ENCODE results near the gene BCCIP. TPM values are rescaled to one million over a fixed set of nuclear protein-coding genes. Genes with fewer than 3 reads are reported as not detected.
A peak's percentile ranks its signal among the peaks of the same experiment; 100 is the strongest.

BCCIP gene
- total and polyA plus RNA-seq, 9 donors, result 42.5 to 67.2 (median 61.8) TPM

DNA sequence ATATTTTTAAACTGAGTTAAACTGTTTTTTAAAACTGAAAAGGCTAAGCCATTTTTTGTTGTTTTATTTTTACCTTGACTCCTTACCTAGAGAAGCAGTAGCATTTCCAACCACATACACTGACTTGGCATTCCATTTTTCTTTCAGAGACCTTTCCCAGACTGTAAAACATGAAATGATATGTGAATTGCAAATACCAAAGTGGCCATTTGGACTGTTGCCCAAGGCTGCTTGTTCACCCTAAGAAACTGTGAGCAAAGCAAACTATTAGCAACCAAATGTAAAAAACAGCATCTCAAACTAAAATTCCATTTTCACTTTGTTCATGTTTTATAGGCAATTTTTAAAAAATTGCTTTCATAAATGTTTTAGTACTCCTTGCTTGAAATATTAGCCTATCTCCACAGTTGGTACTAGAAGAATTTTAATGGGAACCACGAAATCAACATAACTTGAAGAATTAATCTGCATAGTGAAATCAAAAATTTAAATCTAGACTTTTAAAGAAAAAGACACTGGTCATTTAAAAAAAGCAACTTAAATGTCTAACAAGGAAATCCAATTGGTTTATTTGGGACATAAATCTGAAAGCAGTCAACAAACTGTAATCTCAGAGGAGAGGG is 11.1 kb upstream of the BCCIP start:
- no peaks in the 10 kb centered on the region for H3K27me3 ChIP-seq (ENCODE audit: control insufficient read depth, insufficient read depth, low read length)
- H3K9me3 ChIP-seq (replicated peaks; ENCODE audit: control insufficient read depth, low read depth, low read length), result no peaks in the 10 kb centered on the region
- H3K4me3 ChIP-seq (ENCODE audit: low read length), result no peak overlapping the region
- peaks cover 50% of the 10 kb centered on the region for H3K36me3 ChIP-seq (ENCODE audit: control insufficient read depth, insufficient read depth, low read length)
- H3K27ac ChIP-seq (ENCODE audit: low read length), result no peak overlapping the region
- no CpG with 5 or more reads among the region's 1 CpG for WGBS (ENCODE audit: insufficient coverage)
- DNase-seq, result peak; percentile 11
- H3K4me1 ChIP-seq (ENCODE audit: control insufficient read depth, insufficient read depth, low read length), result peaks cover 11% of the 10 kb centered on the region

DNA sequence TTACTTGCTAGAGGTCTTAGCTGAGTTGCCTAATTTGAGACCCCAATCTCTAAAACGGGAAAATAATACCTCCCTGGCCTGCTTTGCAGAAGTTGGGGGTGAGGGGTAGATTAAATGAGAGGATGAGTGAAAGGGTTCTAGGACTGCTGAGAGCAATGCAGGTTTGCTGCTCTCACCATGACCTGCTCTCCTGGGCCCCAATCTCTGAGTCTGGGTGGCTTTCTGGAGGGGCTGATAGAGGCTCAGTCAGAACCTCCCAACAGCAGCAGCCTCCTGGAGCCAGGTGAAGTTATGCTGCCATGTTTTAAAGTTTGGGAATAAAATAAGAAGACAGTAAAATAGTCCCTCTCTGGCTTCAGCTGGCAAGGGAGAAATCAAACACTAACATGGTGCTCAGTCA is 7.6 kb upstream of the BCCIP start:
- no CpG with 5 or more reads among the region's 1 CpG for WGBS (ENCODE audit: insufficient coverage)
- no peak overlapping the region for H3K27ac ChIP-seq (ENCODE audit: low read length)
- no peak overlapping the region for H3K4me3 ChIP-seq (ENCODE audit: low read length)
- no peaks in the 10 kb centered on the region for H3K9me3 ChIP-seq (replicated peaks; ENCODE audit: control insufficient read depth, low read depth, low read length)
- H3K4me1 ChIP-seq (ENCODE audit: control insufficient read depth, insufficient read depth, low read length), result peaks cover 11% of the 10 kb centered on the region
- peaks cover 29% of the 10 kb centered on the region for H3K36me3 ChIP-seq (ENCODE audit: control insufficient read depth, insufficient read depth, low read length)
- no peak for DNase-seq
- H3K27me3 ChIP-seq (ENCODE audit: control insufficient read depth, insufficient read depth, low read length), result no peaks in the 10 kb centered on the region

GRCh38 chr10:125816548-125816947 is 6.8 kb upstream of the BCCIP start:
- H3K27me3 ChIP-seq (ENCODE audit: control insufficient read depth, insufficient read depth, low read length), result no peaks in the 10 kb centered on the region
- no peak overlapping the region for H3K4me3 ChIP-seq (ENCODE audit: low read length)
- no peaks in the 10 kb centered on the region for H3K9me3 ChIP-seq (replicated peaks; ENCODE audit: control insufficient read depth, low read depth, low read length)
- DNase-seq, result no peak
- peaks cover 11% of the 10 kb centered on the region for H3K4me1 ChIP-seq (ENCODE audit: control insufficient read depth, insufficient read depth, low read length)
- whole genome bisulfite sequencing (ENCODE audit: insufficient coverage), result no CpG with 5 or more reads among the region's 4 CpGs
- peaks cover 27% of the 10 kb centered on the region for H3K36me3 ChIP-seq (ENCODE audit: control insufficient read depth, insufficient read depth, low read length)
- no peak overlapping the region for H3K27ac ChIP-seq (ENCODE audit: low read length)

GRCh38 chr10:125817337-125817946 is 5.9 kb upstream of the BCCIP start:
- Histone ChIP-seq H3K27me3 (ENCODE audit: control insufficient read depth, insufficient read depth, low read length) (no peaks in the 10 kb centered on the region), H3K4me1 (ENCODE audit: control insufficient read depth, insufficient read depth, low read length) (peaks cover 18% of the 10 kb centered on the region), H3K36me3 (ENCODE audit: control insufficient read depth, insufficient read depth, low read length) (peaks cover 27% of the 10 kb centered on the region), H3K4me3 (ENCODE audit: low read length) (no peak overlapping the region), H3K9me3 (replicated peaks; ENCODE audit: control insufficient read depth, low read depth, low read length) (no peaks in the 10 kb centered on the region), H3K27ac (ENCODE audit: low read length) (no peak overlapping the region)
- no peak for DNase-seq
- 88% methylated on average over 1 of the region's 6 CpGs for WGBS (ENCODE audit: insufficient coverage)

GRCh38 chr10:125820701-125821100 is 2.6 kb upstream of the BCCIP start:
- H3K27me3 ChIP-seq (ENCODE audit: control insufficient read depth, insufficient read depth, low read length), result no peaks in the 10 kb centered on the region
- H3K36me3 ChIP-seq (ENCODE audit: control insufficient read depth, insufficient read depth, low read length), result peaks cover 15% of the 10 kb centered on the region
- no peaks in the 10 kb centered on the region for H3K9me3 ChIP-seq (replicated peaks; ENCODE audit: control insufficient read depth, low read depth, low read length)
- no peak overlapping the region for H3K4me3 ChIP-seq (ENCODE audit: low read length)
- no peak overlapping the region for H3K27ac ChIP-seq (ENCODE audit: low read length)
- H3K4me1 ChIP-seq (ENCODE audit: control insufficient read depth, insufficient read depth, low read length), result peaks cover 25% of the 10 kb centered on the region
- no peak for DNase-seq
- no CpG with 5 or more reads among the region's 1 CpG for WGBS (ENCODE audit: insufficient coverage)

DNA sequence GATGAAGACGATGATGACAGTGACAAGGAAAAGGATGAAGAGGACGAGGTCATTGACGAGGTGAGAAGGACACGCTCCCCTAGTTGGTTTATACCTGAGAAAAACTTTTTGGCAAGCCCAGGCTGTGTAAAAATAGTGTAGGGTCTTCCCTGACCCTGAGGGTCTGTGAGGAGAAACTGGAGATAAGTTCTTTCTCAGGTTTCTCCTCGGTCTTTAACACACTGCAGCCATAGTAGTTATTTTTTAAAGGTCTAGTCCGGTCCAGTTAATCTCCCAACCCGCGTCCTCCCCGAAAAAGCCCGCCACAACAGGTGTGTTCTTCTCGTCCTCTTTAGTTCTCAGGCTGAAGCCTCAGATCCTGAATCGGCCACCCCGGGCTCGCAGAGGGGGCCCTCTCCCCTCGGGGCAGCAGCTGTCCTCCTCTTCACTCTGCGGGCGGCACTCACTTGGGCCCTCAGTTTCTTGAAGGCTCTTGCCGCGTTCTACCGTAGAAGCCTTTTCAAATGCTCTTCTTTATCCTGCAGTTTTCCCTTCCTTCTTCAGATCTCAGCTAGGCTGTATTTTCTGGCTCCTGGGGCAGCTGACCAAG is 411 bp downstream of the BCCIP start:
- Histone ChIP-seq H3K4me3 (ENCODE audit: low read length) (peak overlapping the region; percentile 99), H3K27me3 (ENCODE audit: control insufficient read depth, insufficient read depth, low read length) (no peaks in the 10 kb centered on the region), H3K27ac (ENCODE audit: low read length) (peak overlapping the region; percentile 82), H3K36me3 (ENCODE audit: control insufficient read depth, insufficient read depth, low read length) (peaks cover 28% of the 10 kb centered on the region), H3K4me1 (ENCODE audit: control insufficient read depth, insufficient read depth, low read length) (peaks cover 27% of the 10 kb centered on the region), H3K9me3 (replicated peaks; ENCODE audit: control insufficient read depth, low read depth, low read length) (no peaks in the 10 kb centered on the region)
- 0% methylated on average over 18 of the region's 20 CpGs for WGBS (ENCODE audit: insufficient coverage)
- peak; percentile 14 for DNase-seq

- Histone ChIP-seq H3K4me3 (ENCODE audit: low read length) (peak overlapping the region; percentile 99), H3K4me1 (ENCODE audit: control insufficient read depth, insufficient read depth, low read length) (peaks cover 30% of the 10 kb centered on the region), H3K9me3 (replicated peaks; ENCODE audit: control insufficient read depth, low read depth, low read length) (no peaks in the 10 kb centered on the region), H3K27ac (ENCODE audit: low read length) (no peak overlapping the region), H3K27me3 (ENCODE audit: control insufficient read depth, insufficient read depth, low read length) (no peaks in the 10 kb centered on the region), H3K36me3 (ENCODE audit: control insufficient read depth, insufficient read depth, low read length) (peaks cover 33% of the 10 kb centered on the region)
- DNase-seq, result no peak
- 73% methylated on average over 1 of the region's 1 CpG for WGBS (ENCODE audit: insufficient coverage)
These were observed 1.4 kb downstream of the BCCIP start for GRCh38 chr10:125824736-125825135.

GRCh38 chr10:125827133-125827532 is 3.8 kb downstream of the BCCIP start:
- no peak for DNase-seq
- Histone ChIP-seq H3K4me3 (ENCODE audit: low read length) (no peak overlapping the region), H3K36me3 (ENCODE audit: control insufficient read depth, insufficient read depth, low read length) (peaks cover 46% of the 10 kb centered on the region), H3K27me3 (ENCODE audit: control insufficient read depth, insufficient read depth, low read length) (no peaks in the 10 kb centered on the region), H3K4me1 (ENCODE audit: control insufficient read depth, insufficient read depth, low read length) (peaks cover 26% of the 10 kb centered on the region), H3K27ac (ENCODE audit: low read length) (no peak overlapping the region), H3K9me3 (replicated peaks; ENCODE audit: control insufficient read depth, low read depth, low read length) (no peaks in the 10 kb centered on the region)
- 86% methylated on average over 1 of the region's 2 CpGs for WGBS (ENCODE audit: insufficient coverage)

- WGBS (ENCODE audit: insufficient coverage), result 100% methylated on average over 3 of the region's 5 CpGs
- no peaks in the 10 kb centered on the region for H3K9me3 ChIP-seq (replicated peaks; ENCODE audit: control insufficient read depth, low read depth, low read length)
These were observed 5.0 kb downstream of the BCCIP start for GRCh38 chr10:125828311-125828710.

GRCh38 chr10:125836746-125837145 is 13.4 kb downstream of the BCCIP start:
- Histone ChIP-seq H3K27me3 (ENCODE audit: control insufficient read depth, insufficient read depth, low read length) (no peaks in the 10 kb centered on the region), H3K9me3 (replicated peaks; ENCODE audit: control insufficient read depth, low read depth, low read length) (no peaks in the 10 kb centered on the region), H3K4me1 (ENCODE audit: control insufficient read depth, insufficient read depth, low read length) (no peaks in the 10 kb centered on the region), H3K36me3 (ENCODE audit: control insufficient read depth, insufficient read depth, low read length) (peaks cover 62% of the 10 kb centered on the region), H3K27ac (ENCODE audit: low read length) (no peak overlapping the region), H3K4me3 (ENCODE audit: low read length) (no peak overlapping the region)
- WGBS (ENCODE audit: insufficient coverage), result no CpG with 5 or more reads among the region's 2 CpGs
- DNase-seq, result no peak

More at GRCh38 chr10:125828311-125828710, 5.0 kb downstream of the BCCIP start:
- H3K4me1 ChIP-seq (ENCODE audit: control insufficient read depth, insufficient read depth, low read length), result peaks cover 21% of the 10 kb centered on the region
- no peak overlapping the region for H3K4me3 ChIP-seq (ENCODE audit: low read length)
- no peak for DNase-seq
- H3K27ac ChIP-seq (ENCODE audit: low read length), result no peak overlapping the region
- H3K36me3 ChIP-seq (ENCODE audit: control insufficient read depth, insufficient read depth, low read length), result peaks cover 54% of the 10 kb centered on the region
- H3K27me3 ChIP-seq (ENCODE audit: control insufficient read depth, insufficient read depth, low read length), result no peaks in the 10 kb centered on the region
